ENCODE data around the gene PREX1. TPM values are rescaled to one million over a fixed set of nuclear protein-coding genes. Genes with fewer than 3 reads are reported as not detected.

PREX1 gene
- polyA plus RNA-seq, 1 donor (not counting 4 experiments of a cell fraction or from before 2014, with no cell fraction given): 0.22 TPM

DNA sequence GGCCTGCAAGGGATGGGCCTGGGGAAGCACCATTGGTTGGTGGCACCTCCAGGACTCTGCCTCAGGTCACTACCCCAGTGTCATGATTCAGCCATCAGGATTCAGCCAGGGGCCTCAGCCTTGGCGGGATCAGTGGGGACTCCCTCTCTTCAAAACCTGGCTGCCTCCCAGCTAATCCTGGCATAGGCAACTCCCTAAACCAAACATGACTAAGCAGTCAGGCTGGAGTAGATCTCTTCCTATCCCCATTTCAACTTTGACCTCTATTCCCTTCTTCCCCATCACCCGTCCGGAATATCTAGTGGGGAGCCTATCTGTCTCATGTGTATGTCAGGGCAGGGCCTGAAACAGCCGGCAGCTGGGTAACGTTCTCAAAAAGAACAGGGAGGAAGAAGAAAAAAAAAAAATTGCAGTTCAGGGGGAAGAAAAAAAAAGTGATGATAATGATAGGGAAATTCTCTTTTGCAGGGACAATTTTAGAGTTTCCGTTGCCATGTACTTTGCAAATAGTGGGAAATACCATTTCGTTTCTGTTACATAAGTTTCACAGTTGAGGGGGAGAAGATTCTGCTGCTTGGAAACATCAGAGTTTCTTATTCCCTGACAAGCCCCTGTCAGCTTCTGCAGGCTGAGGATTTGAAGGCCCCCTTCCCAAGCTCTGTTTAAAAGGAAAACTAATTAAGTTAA, 4.1 kb upstream of the PREX1 start:
- no peak overlapping the region for H3K4me3 ChIP-seq (ENCODE audit: control insufficient read depth in 2 of 3, extremely low read depth in 1 of 3, insufficient read depth in 2 of 3, low read depth in 1 of 3, low read length in 3 of 3)
- H3K9me3 ChIP-seq (ENCODE audit: control insufficient read depth, low read depth, low read length): no peaks in the 10 kb centered on the region
- no peak overlapping the region for H3K27ac ChIP-seq (ENCODE audit: control insufficient read depth, insufficient read depth, low read length)
- FAIRE-seq (no peak), DNase-seq (ENCODE audit: low read depth, low spot score) (no peak)
- peaks cover 9% of the 10 kb centered on the region for H3K4me1 ChIP-seq (ENCODE audit: control insufficient read depth, extremely low read depth, insufficient read depth, low read length)
- H3K9ac ChIP-seq (ENCODE audit: control insufficient read depth, extremely low read depth, insufficient read depth, low read length): no peak overlapping the region
- no peak for TF ChIP-seq EZH2 (IDR thresholded peaks at IDR 0.05; ENCODE audit: low read length)
- TF ChIP-seq, protein P1, sequence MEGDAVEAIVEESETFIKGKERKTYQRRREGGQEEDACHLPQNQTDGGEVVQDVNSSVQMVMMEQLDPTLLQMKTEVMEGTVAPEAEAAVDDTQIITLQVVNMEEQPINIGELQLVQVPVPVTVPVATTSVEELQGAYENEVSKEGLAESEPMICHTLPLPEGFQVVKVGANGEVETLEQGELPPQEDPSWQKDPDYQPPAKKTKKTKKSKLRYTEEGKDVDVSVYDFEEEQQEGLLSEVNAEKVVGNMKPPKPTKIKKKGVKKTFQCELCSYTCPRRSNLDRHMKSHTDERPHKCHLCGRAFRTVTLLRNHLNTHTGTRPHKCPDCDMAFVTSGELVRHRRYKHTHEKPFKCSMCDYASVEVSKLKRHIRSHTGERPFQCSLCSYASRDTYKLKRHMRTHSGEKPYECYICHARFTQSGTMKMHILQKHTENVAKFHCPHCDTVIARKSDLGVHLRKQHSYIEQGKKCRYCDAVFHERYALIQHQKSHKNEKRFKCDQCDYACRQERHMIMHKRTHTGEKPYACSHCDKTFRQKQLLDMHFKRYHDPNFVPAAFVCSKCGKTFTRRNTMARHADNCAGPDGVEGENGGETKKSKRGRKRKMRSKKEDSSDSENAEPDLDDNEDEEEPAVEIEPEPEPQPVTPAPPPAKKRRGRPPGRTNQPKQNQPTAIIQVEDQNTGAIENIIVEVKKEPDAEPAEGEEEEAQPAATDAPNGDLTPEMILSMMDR (optimal IDR thresholded peaks at IDR 0.05 in 1 of 3, IDR thresholded peaks at IDR 0.05 in 1 of 3, conservative IDR thresholded peaks at IDR 0.05 in 1 of 3; ENCODE audit: extremely low read depth in 1 of 3, insufficient read depth in 2 of 3, low read length in 3 of 3): no peak
- dilution Hi-C loops (cut with MboI; ENCODE audit: extremely low pct_ligation_motif_present, low sequenced_read_pairs): no loop called here
- H3K4me2 ChIP-seq (ENCODE audit: control insufficient read depth, extremely low read depth, insufficient read depth, low read depth, low read length): no peak overlapping the region
- H3K79me2 ChIP-seq (ENCODE audit: control insufficient read depth, insufficient read depth, low read length): no peaks in the 10 kb centered on the region
- no peak overlapping the region for H2AFZ ChIP-seq (ENCODE audit: control insufficient read depth, low read length)
- peaks cover 27% of the 10 kb centered on the region for H3K27me3 ChIP-seq (ENCODE audit: control insufficient read depth, extremely low read depth, insufficient read depth, low read length)
- H3K36me3 ChIP-seq (ENCODE audit: control insufficient read depth in 2 of 2, extremely low read depth in 1 of 2, insufficient read depth in 2 of 2, low read length in 2 of 2): no peaks in the 10 kb centered on the region
- no peaks in the 10 kb centered on the region for H4K20me1 ChIP-seq (ENCODE audit: control insufficient read depth, extremely low read depth, insufficient read depth, low read length)
- no peaks in the 10 kb centered on the region for H3K9me1 ChIP-seq (ENCODE audit: control insufficient read depth, extremely low read depth, insufficient read depth, low read length)

DNA sequence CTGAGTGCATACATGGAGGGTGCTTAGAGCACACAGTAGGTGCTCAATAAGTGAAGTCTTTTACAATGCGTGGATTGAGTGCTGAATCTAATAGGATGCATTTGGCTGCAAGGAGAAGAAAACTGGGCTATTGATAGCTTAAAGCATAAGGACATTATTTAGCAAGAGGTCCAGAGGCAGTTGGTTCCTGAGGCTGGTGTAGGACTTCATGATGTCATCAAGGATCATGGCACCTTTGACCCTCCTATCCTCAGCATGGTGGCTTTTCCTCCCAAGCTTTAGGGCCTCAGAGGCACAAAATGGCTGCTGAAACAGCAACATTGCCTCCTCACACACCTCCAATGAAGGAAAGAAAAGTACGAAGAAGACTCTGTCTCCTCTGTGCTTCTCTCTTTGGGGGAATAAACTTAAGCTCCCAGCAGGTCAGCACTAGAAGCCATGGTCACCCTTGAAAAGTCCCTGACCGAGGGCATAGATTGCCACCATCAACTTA, 3.1 kb upstream of the PREX1 start:
- Histone ChIP-seq H3K9me3 (ENCODE audit: control insufficient read depth, low read depth, low read length) (no peaks in the 10 kb centered on the region), H3K9ac (ENCODE audit: control insufficient read depth, extremely low read depth, insufficient read depth, low read length) (no peak overlapping the region), H4K20me1 (ENCODE audit: control insufficient read depth, extremely low read depth, insufficient read depth, low read length) (no peaks in the 10 kb centered on the region), H3K4me1 (ENCODE audit: control insufficient read depth, extremely low read depth, insufficient read depth, low read length) (peaks cover 9% of the 10 kb centered on the region), H3K9me1 (ENCODE audit: control insufficient read depth, extremely low read depth, insufficient read depth, low read length) (no peaks in the 10 kb centered on the region), H2AFZ (ENCODE audit: control insufficient read depth, low read length) (no peak overlapping the region), H3K27me3 (ENCODE audit: control insufficient read depth, extremely low read depth, insufficient read depth, low read length) (peaks cover 27% of the 10 kb centered on the region), H3K36me3 (ENCODE audit: control insufficient read depth in 2 of 2, extremely low read depth in 1 of 2, insufficient read depth in 2 of 2, low read length in 2 of 2) (no peaks in the 10 kb centered on the region), H3K4me3 (ENCODE audit: control insufficient read depth in 2 of 3, extremely low read depth in 1 of 3, insufficient read depth in 2 of 3, low read depth in 1 of 3, low read length in 3 of 3) (no peak overlapping the region), H3K4me2 (ENCODE audit: control insufficient read depth, extremely low read depth, insufficient read depth, low read depth, low read length) (no peak overlapping the region), H3K79me2 (ENCODE audit: control insufficient read depth, insufficient read depth, low read length) (no peaks in the 10 kb centered on the region), H3K27ac (ENCODE audit: control insufficient read depth, insufficient read depth, low read length) (no peak overlapping the region)
- FAIRE-seq (no peak), DNase-seq (ENCODE audit: low read depth, low spot score) (no peak)
- dilution Hi-C loops (cut with MboI; ENCODE audit: extremely low pct_ligation_motif_present, low sequenced_read_pairs): no loop called here
- TF ChIP-seq, protein P1 (optimal IDR thresholded peaks at IDR 0.05 in 1 of 3, IDR thresholded peaks at IDR 0.05 in 1 of 3, conservative IDR thresholded peaks at IDR 0.05 in 1 of 3; ENCODE audit: extremely low read depth in 1 of 3, insufficient read depth in 2 of 3, low read length in 3 of 3): no peak
